Activated T-cell treated with anti-CD3 and anti-CD28 coated beads, Interleukin-2, amount 50 U/mL, for 24 hours (primary cell): ENCODE measurements around the gene CRYBG1.

Source experiments
- DNase-seq: peaks from one replicate; pipeline ENCODE4 v3.0.0-alpha.2; 2020
- H3K27ac Mint-ChIP-seq: 2 replicates; pipeline ENCODE4 v1.8.0; 2020; ENCODE audit warnings: mild to moderate bottlenecking, mixed read lengths
- H3K27me3 Mint-ChIP-seq: 2 replicates; pipeline ENCODE4 v1.8.0; 2020; ENCODE audit warnings: mixed read lengths
- H3K36me3 Mint-ChIP-seq: 2 replicates; pipeline ENCODE4 v1.8.0; 2020; ENCODE audit warnings: low read depth, mixed read lengths
- H3K4me1 Mint-ChIP-seq: 2 replicates; pipeline ENCODE4 v1.8.0; 2020; ENCODE audit warnings: low read depth, mixed read lengths
- H3K4me3 Mint-ChIP-seq: 2 replicates; pipeline ENCODE4 v1.8.0; 2020; ENCODE audit warnings: mild to moderate bottlenecking, moderate library complexity, mixed read lengths
- H3K9me3 Mint-ChIP-seq: 2 replicates; pipeline ENCODE4 v1.8.0; 2020; ENCODE audit warnings: mixed read lengths

Gene CRYBG1

DNA sequence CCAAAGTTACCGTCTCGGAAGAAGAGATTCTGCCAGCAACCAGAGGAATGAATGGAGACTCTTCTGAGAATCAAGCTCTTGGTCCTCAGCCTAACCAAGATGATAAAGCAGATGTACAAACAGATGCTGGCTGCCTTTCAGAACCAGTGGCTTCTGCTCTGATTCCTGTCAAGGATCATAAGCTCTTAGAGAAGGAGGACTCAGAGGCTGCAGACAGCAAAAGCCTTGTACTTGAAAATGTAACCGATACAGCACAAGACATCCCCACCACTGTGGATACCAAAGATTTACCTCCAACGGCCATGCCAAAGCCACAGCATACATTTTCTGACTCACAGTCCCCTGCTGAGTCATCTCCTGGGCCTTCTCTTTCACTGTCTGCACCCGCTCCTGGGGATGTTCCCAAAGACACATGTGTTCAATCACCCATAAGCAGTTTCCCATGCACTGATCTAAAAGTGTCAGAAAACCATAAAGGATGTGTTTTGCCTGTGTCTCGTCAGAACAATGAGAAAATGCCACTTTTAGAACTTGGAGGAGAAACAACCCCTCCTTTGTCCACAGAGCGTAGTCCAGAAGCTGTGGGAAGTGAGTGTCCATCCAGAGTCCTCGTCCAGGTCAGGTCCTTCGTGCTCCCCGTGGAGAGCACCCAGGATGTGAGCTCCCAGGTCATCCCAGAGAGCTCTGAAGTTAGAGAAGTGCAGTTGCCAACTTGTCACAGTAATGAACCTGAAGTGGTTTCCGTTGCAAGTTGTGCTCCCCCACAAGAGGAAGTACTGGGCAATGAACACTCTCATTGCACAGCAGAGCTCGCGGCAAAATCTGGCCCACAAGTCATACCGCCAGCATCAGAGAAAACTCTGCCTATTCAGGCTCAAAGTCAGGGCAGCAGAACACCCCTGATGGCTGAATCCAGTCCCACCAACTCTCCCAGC lies 159.2 kb downstream of the CRYBG1 start:
- Mint-ChIP-seq H3K4me3 (peak overlapping the region; percentile 78), H3K36me3 (peaks cover 35% of the 10 kb centered on the region), H3K4me1 (peaks cover 81% of the 10 kb centered on the region), H3K9me3 (no peaks in the 10 kb centered on the region), H3K27me3 (no peaks in the 10 kb centered on the region), H3K27ac (peak overlapping the region; percentile 100)
- DNase-seq: peak; percentile 75

GRCh38 chr6:106520711-106521401 lies 160.3 kb downstream of the CRYBG1 start:
- H3K36me3 Mint-ChIP-seq: peaks cover 47% of the 10 kb centered on the region
- DNase-seq: peak; percentile 81
- H3K4me3 Mint-ChIP-seq: peak overlapping the region; percentile 78
- no peaks in the 10 kb centered on the region for H3K27me3 Mint-ChIP-seq
- peak overlapping the region; percentile 100 for H3K27ac Mint-ChIP-seq
- peaks cover 82% of the 10 kb centered on the region for H3K4me1 Mint-ChIP-seq
- H3K9me3 Mint-ChIP-seq: no peaks in the 10 kb centered on the region

DNA sequence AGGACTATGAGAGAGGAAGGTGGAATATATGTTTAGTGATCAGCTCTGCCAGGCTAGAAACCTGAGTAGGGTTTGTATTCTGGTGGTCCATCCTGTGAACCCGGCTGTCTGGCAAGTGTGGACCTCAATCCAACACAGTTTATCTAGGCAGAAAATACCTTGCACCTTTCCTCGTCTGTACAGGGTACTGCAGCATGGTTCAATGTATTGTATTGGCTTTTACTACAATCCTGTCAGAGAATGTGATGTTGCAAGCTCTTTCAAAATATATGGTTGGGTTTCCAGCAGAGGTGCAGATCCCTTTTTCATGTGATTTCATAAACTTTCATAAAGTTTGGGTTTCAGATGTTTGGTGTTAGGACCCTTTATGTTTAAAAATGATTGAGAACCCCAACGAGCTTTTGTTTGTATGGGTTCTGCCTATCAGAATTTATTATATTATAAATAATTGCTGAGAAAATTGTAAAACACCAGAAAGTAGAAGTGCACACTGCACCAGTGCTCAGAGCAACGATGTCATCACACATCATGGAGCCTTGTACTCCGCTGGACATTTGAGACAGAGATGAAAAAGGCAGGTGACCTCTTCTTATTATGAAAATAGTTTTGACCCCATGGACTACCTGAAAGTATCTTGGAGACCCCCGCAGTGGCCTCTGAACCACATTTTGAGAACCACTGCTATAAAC lies 162.2 kb downstream of the CRYBG1 start:
- H3K27me3 Mint-ChIP-seq: no peaks in the 10 kb centered on the region
- peak overlapping the region; percentile 78 for H3K4me3 Mint-ChIP-seq
- H3K27ac Mint-ChIP-seq: peak overlapping the region; percentile 100
- no peaks in the 10 kb centered on the region for H3K9me3 Mint-ChIP-seq
- H3K4me1 Mint-ChIP-seq: peaks cover 81% of the 10 kb centered on the region
- no peak for DNase-seq
- peaks cover 53% of the 10 kb centered on the region for H3K36me3 Mint-ChIP-seq

DNA sequence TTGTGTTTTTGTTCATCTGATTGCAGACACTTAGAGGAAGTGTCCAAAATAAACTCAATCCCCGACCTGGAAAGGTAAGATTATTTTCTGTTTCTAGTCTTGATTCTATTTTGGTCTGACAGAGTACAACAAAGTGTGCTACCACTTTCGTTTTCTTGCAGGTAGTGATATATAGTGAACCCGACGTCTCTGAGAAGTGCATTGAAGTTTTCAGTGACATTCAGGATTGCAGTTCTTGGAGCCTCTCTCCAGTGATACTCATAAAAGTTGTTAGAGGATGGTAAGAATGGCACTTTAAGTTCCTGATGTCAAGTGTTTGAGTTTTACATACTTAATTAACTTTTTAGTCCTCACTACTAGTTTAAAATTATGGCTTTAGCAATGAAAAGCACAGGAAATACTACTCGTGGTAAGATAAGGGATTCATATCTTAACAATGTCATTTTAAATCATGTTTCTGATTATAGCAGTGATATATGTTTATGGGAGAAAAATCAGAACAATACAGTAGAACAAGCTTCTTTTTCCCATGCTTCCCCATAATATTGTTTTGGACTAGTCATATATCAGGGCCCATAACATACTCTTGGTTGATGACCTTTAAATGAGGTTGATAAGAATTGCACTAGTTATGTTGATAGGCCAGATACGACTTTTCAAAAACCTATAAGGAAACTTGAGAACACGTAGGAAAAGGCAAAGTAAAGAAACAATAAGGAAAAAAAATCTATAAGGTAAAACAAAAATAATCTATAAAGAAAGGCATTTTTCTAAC lies 164.8 kb downstream of the CRYBG1 start:
- peak overlapping the region; percentile 100 for H3K27ac Mint-ChIP-seq
- peaks cover 66% of the 10 kb centered on the region for H3K36me3 Mint-ChIP-seq
- peaks cover 84% of the 10 kb centered on the region for H3K4me1 Mint-ChIP-seq
- no peaks in the 10 kb centered on the region for H3K9me3 Mint-ChIP-seq
- H3K4me3 Mint-ChIP-seq: peak overlapping the region; percentile 78
- DNase-seq: no peak
- no peaks in the 10 kb centered on the region for H3K27me3 Mint-ChIP-seq

DNA sequence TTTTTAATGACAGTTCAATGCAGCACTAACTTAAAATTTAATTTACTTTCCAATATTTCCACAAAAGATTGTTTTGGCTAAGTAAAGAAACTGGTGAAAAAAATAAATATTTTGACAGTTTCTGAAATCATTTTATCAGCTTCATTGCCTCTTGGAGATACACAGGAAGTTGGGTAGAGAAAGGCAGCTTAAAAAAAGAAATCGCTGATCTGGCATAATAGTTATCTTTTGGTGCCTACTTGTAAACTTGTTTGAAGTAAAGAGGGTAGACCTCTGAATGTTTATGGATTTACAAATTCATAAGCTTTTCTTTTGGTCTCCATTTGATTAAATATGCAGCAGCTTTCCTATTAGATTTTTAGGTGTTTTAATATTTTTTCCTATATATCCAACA lies 165.4 kb downstream of the CRYBG1 start:
- peaks cover 67% of the 10 kb centered on the region for H3K36me3 Mint-ChIP-seq
- H3K27ac Mint-ChIP-seq: peak overlapping the region; percentile 100

GRCh38 chr6:106527117-106527516 lies 166.6 kb downstream of the CRYBG1 start:
- H3K27ac Mint-ChIP-seq: peak overlapping the region; percentile 81
- H3K4me1 Mint-ChIP-seq: peaks cover 77% of the 10 kb centered on the region
- H3K27me3 Mint-ChIP-seq: no peaks in the 10 kb centered on the region
- H3K36me3 Mint-ChIP-seq: peaks cover 71% of the 10 kb centered on the region
- no peaks in the 10 kb centered on the region for H3K9me3 Mint-ChIP-seq
- H3K4me3 Mint-ChIP-seq: no peak overlapping the region
- DNase-seq: no peak

More for the DNA sequence above, 165.4 kb downstream of the CRYBG1 start:
- peaks cover 83% of the 10 kb centered on the region for H3K4me1 Mint-ChIP-seq
- H3K4me3 Mint-ChIP-seq: peak overlapping the region; percentile 78
- no peaks in the 10 kb centered on the region for H3K9me3 Mint-ChIP-seq
- no peak for DNase-seq
- no peaks in the 10 kb centered on the region for H3K27me3 Mint-ChIP-seq

DNA sequence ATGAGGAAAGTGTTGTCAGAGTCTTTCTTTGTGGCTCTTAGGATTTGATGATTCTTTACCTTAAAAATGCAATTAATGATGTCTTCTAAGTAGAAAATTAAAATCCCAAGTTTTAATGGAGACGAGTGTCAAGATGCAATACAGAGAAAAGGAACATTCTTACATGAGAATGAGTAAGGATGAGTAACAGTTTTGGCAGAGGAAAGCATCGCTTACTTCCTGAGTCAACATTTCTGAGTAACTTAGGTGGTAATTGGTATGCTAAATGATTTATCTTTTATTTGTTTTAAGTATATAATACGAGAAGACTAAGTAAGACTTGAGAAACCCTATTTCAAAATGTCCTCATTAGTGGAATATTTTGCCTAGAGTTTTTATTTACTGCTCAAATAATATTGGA lies 167.5 kb downstream of the CRYBG1 start:
- no peak for DNase-seq
- peak overlapping the region; percentile 95 for H3K27ac Mint-ChIP-seq
- H3K9me3 Mint-ChIP-seq: no peaks in the 10 kb centered on the region
- peaks cover 75% of the 10 kb centered on the region for H3K36me3 Mint-ChIP-seq
- H3K27me3 Mint-ChIP-seq: no peaks in the 10 kb centered on the region
- H3K4me1 Mint-ChIP-seq: peaks cover 79% of the 10 kb centered on the region
- H3K4me3 Mint-ChIP-seq: peak overlapping the region; percentile 67

DNA sequence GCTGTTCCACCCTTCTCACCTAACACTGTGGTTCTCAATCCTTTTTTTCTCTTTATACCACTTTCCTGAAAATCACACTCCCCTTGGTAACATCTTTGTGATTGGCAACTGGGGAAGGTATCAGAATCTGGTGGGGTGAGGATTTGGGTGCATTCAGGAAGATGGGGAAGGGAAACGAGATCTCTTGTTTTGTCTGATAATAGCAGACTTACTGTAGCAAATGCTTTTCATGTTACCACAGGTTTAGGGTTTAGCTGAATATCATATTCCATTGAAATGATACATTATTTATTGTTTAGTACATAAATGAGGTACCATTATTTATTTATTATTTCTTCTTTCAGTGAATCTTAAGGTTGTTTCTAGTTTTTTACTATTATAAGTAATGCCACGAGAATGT lies 168.0 kb downstream of the CRYBG1 start:
- Mint-ChIP-seq H3K4me3 (peak overlapping the region; percentile 56), H3K36me3 (peaks cover 79% of the 10 kb centered on the region), H3K27me3 (no peaks in the 10 kb centered on the region), H3K4me1 (peaks cover 80% of the 10 kb centered on the region), H3K9me3 (no peaks in the 10 kb centered on the region), H3K27ac (peak overlapping the region; percentile 95)
- no peak for DNase-seq

DNA sequence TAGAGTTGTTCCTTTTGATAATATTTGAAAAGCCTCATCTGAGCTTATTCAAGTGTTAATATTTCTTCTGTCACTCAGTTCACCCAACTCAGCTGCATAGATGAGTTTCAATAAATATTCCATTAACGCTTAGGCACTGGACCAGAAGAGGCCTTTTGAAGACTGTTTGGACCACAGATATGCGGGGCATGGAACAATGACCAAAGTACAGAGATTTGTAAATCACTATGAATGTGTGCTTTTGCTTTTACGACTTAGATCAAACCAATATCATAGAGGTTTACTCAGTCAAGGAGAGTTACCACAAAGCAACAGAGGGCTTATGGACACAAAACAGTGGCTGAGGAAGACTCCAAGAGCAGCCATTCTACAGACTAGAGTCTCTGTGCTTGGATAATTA lies 168.9 kb downstream of the CRYBG1 start:
- Mint-ChIP-seq H3K4me1 (peaks cover 81% of the 10 kb centered on the region), H3K27ac (peak overlapping the region; percentile 56), H3K36me3 (peaks cover 86% of the 10 kb centered on the region), H3K9me3 (no peaks in the 10 kb centered on the region), H3K27me3 (no peaks in the 10 kb centered on the region), H3K4me3 (no peak overlapping the region)
- no peak for DNase-seq

- Mint-ChIP-seq H3K9me3 (no peaks in the 10 kb centered on the region), H3K27ac (no peak overlapping the region), H3K27me3 (no peaks in the 10 kb centered on the region), H3K4me3 (no peak overlapping the region), H3K36me3 (peaks cover 83% of the 10 kb centered on the region), H3K4me1 (peaks cover 82% of the 10 kb centered on the region)
- DNase-seq: no peak
Measured at GRCh38 chr6:106530026-106530425, 169.5 kb downstream of the CRYBG1 start.

GRCh38 chr6:106530502-106530901 lies 170.0 kb downstream of the CRYBG1 start:
- no peak overlapping the region for H3K4me3 Mint-ChIP-seq
- peaks cover 83% of the 10 kb centered on the region for H3K36me3 Mint-ChIP-seq
- no peak overlapping the region for H3K27ac Mint-ChIP-seq
- DNase-seq: no peak
- H3K4me1 Mint-ChIP-seq: peaks cover 82% of the 10 kb centered on the region
- no peaks in the 10 kb centered on the region for H3K27me3 Mint-ChIP-seq
- no peaks in the 10 kb centered on the region for H3K9me3 Mint-ChIP-seq

DNA sequence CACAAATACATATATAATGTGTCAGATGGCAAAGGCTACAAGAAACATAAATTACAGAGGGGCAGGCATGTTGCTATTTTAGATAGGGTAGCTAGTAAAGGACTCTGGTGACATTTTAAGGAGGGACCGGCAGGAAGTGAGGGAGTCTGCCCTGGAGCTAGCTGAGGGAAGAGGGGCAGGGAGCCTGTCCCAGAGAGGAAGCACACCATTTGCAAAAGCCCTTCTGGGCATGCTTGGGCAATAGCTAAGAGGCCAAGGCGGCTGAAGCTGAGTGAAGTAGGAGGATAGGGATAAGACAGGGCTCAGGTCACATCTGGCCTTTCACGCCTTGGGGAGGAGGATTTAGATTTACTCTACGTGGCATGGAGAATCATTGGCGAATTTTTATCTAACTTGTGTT lies 172.5 kb downstream of the CRYBG1 start:
- Mint-ChIP-seq H3K4me1 (peaks cover 84% of the 10 kb centered on the region), H3K27me3 (no peaks in the 10 kb centered on the region), H3K9me3 (no peaks in the 10 kb centered on the region), H3K4me3 (no peak overlapping the region), H3K36me3 (peaks cover 85% of the 10 kb centered on the region), H3K27ac (peak overlapping the region; percentile 94)
- no peak for DNase-seq

GRCh38 chr6:106534004-106534403 lies 173.5 kb downstream of the CRYBG1 start:
- Mint-ChIP-seq H3K4me3 (peak overlapping the region; percentile 42), H3K27ac (peak overlapping the region; percentile 94), H3K4me1 (peaks cover 86% of the 10 kb centered on the region), H3K27me3 (no peaks in the 10 kb centered on the region), H3K36me3 (peaks cover 86% of the 10 kb centered on the region), H3K9me3 (no peaks in the 10 kb centered on the region)
- DNase-seq: no peak

GRCh38 chr6:106534564-106534982 lies 174.1 kb downstream of the CRYBG1 start:
- H3K27me3 Mint-ChIP-seq: no peaks in the 10 kb centered on the region
- no peaks in the 10 kb centered on the region for H3K9me3 Mint-ChIP-seq
- H3K4me1 Mint-ChIP-seq: peaks cover 86% of the 10 kb centered on the region
- peak; percentile 66 for DNase-seq
- H3K36me3 Mint-ChIP-seq: peaks cover 86% of the 10 kb centered on the region
- peak overlapping the region; percentile 52 for H3K4me3 Mint-ChIP-seq
- peak overlapping the region; percentile 94 for H3K27ac Mint-ChIP-seq
